ENCODE measurements around the gene NACC1.
"Not testable (repeated sequence)": the region's sequence is repeated elsewhere in the genome, so short reads cannot be mapped to it uniquely, and the experiment has no call there.

DNA sequence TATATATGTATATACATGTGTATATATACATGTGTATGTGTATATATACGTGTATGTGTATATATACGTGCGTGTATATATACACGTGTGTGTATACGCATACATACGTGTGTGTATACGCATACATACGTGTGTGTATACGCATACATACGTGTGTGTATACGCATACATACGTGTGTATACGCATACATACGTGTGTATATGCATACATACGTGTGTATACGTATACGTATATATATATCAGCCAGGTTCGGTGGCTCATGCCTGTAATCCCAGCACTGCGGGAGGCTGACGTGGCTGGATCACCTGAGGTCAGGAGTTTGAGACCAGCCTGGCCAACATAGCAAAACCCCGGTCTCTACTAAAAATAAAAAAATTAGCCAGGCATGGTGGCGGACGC lies 66.9 kb downstream of the NACC1 start:
- not testable (repeated sequence) for TF ChIP-seq POLR2AphosphoS5, POLR2A, EP300 (IDR thresholded peaks at IDR 0.05)
- TF ChIP-seq, protein P1, sequence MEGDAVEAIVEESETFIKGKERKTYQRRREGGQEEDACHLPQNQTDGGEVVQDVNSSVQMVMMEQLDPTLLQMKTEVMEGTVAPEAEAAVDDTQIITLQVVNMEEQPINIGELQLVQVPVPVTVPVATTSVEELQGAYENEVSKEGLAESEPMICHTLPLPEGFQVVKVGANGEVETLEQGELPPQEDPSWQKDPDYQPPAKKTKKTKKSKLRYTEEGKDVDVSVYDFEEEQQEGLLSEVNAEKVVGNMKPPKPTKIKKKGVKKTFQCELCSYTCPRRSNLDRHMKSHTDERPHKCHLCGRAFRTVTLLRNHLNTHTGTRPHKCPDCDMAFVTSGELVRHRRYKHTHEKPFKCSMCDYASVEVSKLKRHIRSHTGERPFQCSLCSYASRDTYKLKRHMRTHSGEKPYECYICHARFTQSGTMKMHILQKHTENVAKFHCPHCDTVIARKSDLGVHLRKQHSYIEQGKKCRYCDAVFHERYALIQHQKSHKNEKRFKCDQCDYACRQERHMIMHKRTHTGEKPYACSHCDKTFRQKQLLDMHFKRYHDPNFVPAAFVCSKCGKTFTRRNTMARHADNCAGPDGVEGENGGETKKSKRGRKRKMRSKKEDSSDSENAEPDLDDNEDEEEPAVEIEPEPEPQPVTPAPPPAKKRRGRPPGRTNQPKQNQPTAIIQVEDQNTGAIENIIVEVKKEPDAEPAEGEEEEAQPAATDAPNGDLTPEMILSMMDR (IDR thresholded peaks at IDR 0.05), result not testable (repeated sequence)
